ENCODE results near the gene PTPN23.
"Not testable (repeated sequence)": the region's sequence is repeated elsewhere in the genome, so short reads cannot be mapped to it uniquely, and the experiment has no call there.

Gene PTPN23

GRCh38 chr3:47380601-47381316, at the start of gene PTPN23:
TSS of gene PTPN23 (plus strand) at chr3:47381021. CDS start at chr3:47381097, 76 bp downstream.
- DNase-seq: peak; percentile 89 to 92

- DNase-seq: no peak
Measured at GRCh38 chr3:47333907-47334306, 46.9 kb upstream of the PTPN23 start.

GRCh38 chr3:47337656-47338055, 43.2 kb upstream of the PTPN23 start:
- no peak for DNase-seq

- DNase-seq: no peak
Measured at GRCh38 chr3:47339951-47340350, 40.9 kb upstream of the PTPN23 start.

GRCh38 chr3:47340866-47341265, 40.0 kb upstream of the PTPN23 start:
- DNase-seq: no peak

- no peak for DNase-seq
Measured at GRCh38 chr3:47342151-47342550, 38.7 kb upstream of the PTPN23 start.

- no peak for DNase-seq
Measured at GRCh38 chr3:47342812-47343211, 38.0 kb upstream of the PTPN23 start.

GRCh38 chr3:47343471-47343971, 37.3 kb upstream of the PTPN23 start:
- DNase-seq: no peak

- DNase-seq: no peak
Measured at GRCh38 chr3:47344971-47345370, 35.9 kb upstream of the PTPN23 start.

GRCh38 chr3:47347217-47347801, 33.5 kb upstream of the PTPN23 start:
- DNase-seq: no peak

GRCh38 chr3:47348411-47349154, 32.2 kb upstream of the PTPN23 start:
- no peak for DNase-seq

- DNase-seq: no peak
Measured at GRCh38 chr3:47355010-47355409, 25.8 kb upstream of the PTPN23 start.

- DNase-seq: no peak
Measured at GRCh38 chr3:47356201-47356600, 24.6 kb upstream of the PTPN23 start.

- DNase-seq: no peak
Measured at GRCh38 chr3:47359323-47359722, 21.5 kb upstream of the PTPN23 start.

GRCh38 chr3:47360110-47360517, 20.7 kb upstream of the PTPN23 start:
- not testable (repeated sequence) for DNase-seq

GRCh38 chr3:47362701-47363100, 18.1 kb upstream of the PTPN23 start:
- no peak for DNase-seq

GRCh38 chr3:47365213-47366153, 15.3 kb upstream of the PTPN23 start:
- DNase-seq: no peak

- no peak for DNase-seq
Measured at GRCh38 chr3:47366833-47367232, 14.0 kb upstream of the PTPN23 start.

- DNase-seq: no peak
Measured at GRCh38 chr3:47367631-47368030, 13.2 kb upstream of the PTPN23 start.

GRCh38 chr3:47370020-47370419, 10.8 kb upstream of the PTPN23 start:
- DNase-seq: not testable (repeated sequence)

GRCh38 chr3:47370887-47371697, 9.7 kb upstream of the PTPN23 start:
- no peak for DNase-seq

GRCh38 chr3:47374587-47374986, 6.2 kb upstream of the PTPN23 start:
- no peak for DNase-seq
